NCI-H2227 treated with DMSO at 0.1 percent for 48 hours (cell line): ENCODE data around the gene PPFIBP1.

ENCODE experiments used
- DNase-seq: peaks from one replicate; lab custom pipeline; 2025; lab: John Stamatoyannopoulos, UW

Gene PPFIBP1

GRCh38 chr12:27665704-27666103, 141.7 kb downstream of the PPFIBP1 start:
- no peak for DNase-seq

- DNase-seq: no peak
Measured at GRCh38 chr12:27666510-27666909, 142.5 kb downstream of the PPFIBP1 start.

- no peak for DNase-seq
Measured at GRCh38 chr12:27667540-27667939, 143.5 kb downstream of the PPFIBP1 start.

GRCh38 chr12:27672051-27672450, 148.0 kb downstream of the PPFIBP1 start:
- DNase-seq: no peak

GRCh38 chr12:27672643-27673042, 148.6 kb downstream of the PPFIBP1 start:
- no peak for DNase-seq

GRCh38 chr12:27673101-27673718, 149.2 kb downstream of the PPFIBP1 start:
- no peak for DNase-seq

- DNase-seq: no peak
Measured at GRCh38 chr12:27674989-27675388, 151.0 kb downstream of the PPFIBP1 start.

GRCh38 chr12:27680619-27681018, 156.6 kb downstream of the PPFIBP1 start:
- no peak for DNase-seq

GRCh38 chr12:27682534-27682933, 158.5 kb downstream of the PPFIBP1 start:
- DNase-seq: no peak

GRCh38 chr12:27685274-27685673, 161.3 kb downstream of the PPFIBP1 start:
- no peak for DNase-seq

GRCh38 chr12:27686147-27686546, 162.1 kb downstream of the PPFIBP1 start:
- DNase-seq: no peak

GRCh38 chr12:27688671-27689070, 164.7 kb downstream of the PPFIBP1 start:
- DNase-seq: no peak

- no peak for DNase-seq
Measured at GRCh38 chr12:27689558-27690180, 165.7 kb downstream of the PPFIBP1 start.

GRCh38 chr12:27693403-27693802, 169.4 kb downstream of the PPFIBP1 start:
- DNase-seq: no peak

- no peak for DNase-seq
Measured at GRCh38 chr12:27695556-27696292, 171.7 kb downstream of the PPFIBP1 start.

GRCh38 chr12:27696293-27696652, 172.3 kb downstream of the PPFIBP1 start, which contains the start of gene REP15:
TSS of gene REP15 (plus strand) at chr12:27696447. CDS start at chr12:27696563, 116 bp downstream.
- no peak for DNase-seq

GRCh38 chr12:27696864-27697564, 173.0 kb downstream of the PPFIBP1 start:
- no peak for DNase-seq

GRCh38 chr12:27703720-27704452, 179.9 kb downstream of the PPFIBP1 start:
- DNase-seq: peak; percentile 15

- DNase-seq: no peak
Measured at GRCh38 chr12:27705263-27705662, 181.3 kb downstream of the PPFIBP1 start.

- no peak for DNase-seq
Measured at GRCh38 chr12:27707216-27707615, 183.2 kb downstream of the PPFIBP1 start.

GRCh38 chr12:27709212-27709931, 185.4 kb downstream of the PPFIBP1 start:
- DNase-seq: no peak
